HEK293 (cell line): ENCODE measurements around the gene TRIM8.

Source experiments
- ZBTB21 ChIP-seq: fragments of 450-650 bp; formaldehyde crosslinking; IDR thresholded peaks from 2 replicates; pipeline ENCODE4 v1.5.1; 2017; ENCODE audit warnings: missing biosample characterization, missing genetic modification characterization
- ZBTB49 ChIP-seq: fragments of 450-650 bp; formaldehyde crosslinking; IDR thresholded peaks from 2 replicates; pipeline ENCODE4 v1.5.1; 2016; ENCODE audit warnings: missing biosample characterization, missing genetic modification characterization, low read depth
- ZBTB7A ChIP-seq: fragments of 450-650 bp; formaldehyde crosslinking; IDR thresholded peaks from 2 replicates; pipeline ENCODE4 v1.5.1; 2016; ENCODE audit warnings: low read depth, missing biosample characterization, missing genetic modification characterization
- ZBTB8A ChIP-seq: fragments of 450-650 bp; formaldehyde crosslinking; IDR thresholded peaks from 2 replicates; pipeline ENCODE4 v1.5.1; 2016; ENCODE audit warnings: missing biosample characterization, missing genetic modification characterization
- ZNF18 ChIP-seq: fragments of 450-650 bp; formaldehyde crosslinking; IDR thresholded peaks from 2 replicates; pipeline ENCODE4 v1.5.1; 2016; ENCODE audit warnings: missing biosample characterization, missing genetic modification characterization
- ZNF324 ChIP-seq: fragments of 450-650 bp; formaldehyde crosslinking; IDR thresholded peaks from 2 replicates; pipeline ENCODE4 v1.5.1; 2016; ENCODE audit warnings: missing biosample characterization, missing genetic modification characterization
- ZNF514 ChIP-seq: fragments of 450-650 bp; formaldehyde crosslinking; IDR thresholded peaks from 2 replicates; pipeline ENCODE4 v1.5.1; 2016; ENCODE audit warnings: missing biosample characterization, missing genetic modification characterization
- TF ChIP-seq, protein P1 (sequence below): fragments of 450-650 bp; formaldehyde crosslinking; IDR thresholded peaks from 2 replicates; pipeline ENCODE4 v1.5.1; 2016; ENCODE audit warnings: missing biosample characterization, missing genetic modification characterization
- TF ChIP-seq, protein P2 (sequence below): fragments of 450-650 bp; formaldehyde crosslinking; IDR thresholded peaks from 2 replicates; pipeline ENCODE4 v1.5.1; 2016; ENCODE audit warnings: missing biosample characterization, missing genetic modification characterization
- TF ChIP-seq, protein P3 (sequence below): fragments of 450-650 bp; formaldehyde crosslinking; IDR thresholded peaks from 2 replicates; pipeline ENCODE4 v1.5.1; 2016; ENCODE audit warnings: missing biosample characterization, missing genetic modification characterization

DNA sequence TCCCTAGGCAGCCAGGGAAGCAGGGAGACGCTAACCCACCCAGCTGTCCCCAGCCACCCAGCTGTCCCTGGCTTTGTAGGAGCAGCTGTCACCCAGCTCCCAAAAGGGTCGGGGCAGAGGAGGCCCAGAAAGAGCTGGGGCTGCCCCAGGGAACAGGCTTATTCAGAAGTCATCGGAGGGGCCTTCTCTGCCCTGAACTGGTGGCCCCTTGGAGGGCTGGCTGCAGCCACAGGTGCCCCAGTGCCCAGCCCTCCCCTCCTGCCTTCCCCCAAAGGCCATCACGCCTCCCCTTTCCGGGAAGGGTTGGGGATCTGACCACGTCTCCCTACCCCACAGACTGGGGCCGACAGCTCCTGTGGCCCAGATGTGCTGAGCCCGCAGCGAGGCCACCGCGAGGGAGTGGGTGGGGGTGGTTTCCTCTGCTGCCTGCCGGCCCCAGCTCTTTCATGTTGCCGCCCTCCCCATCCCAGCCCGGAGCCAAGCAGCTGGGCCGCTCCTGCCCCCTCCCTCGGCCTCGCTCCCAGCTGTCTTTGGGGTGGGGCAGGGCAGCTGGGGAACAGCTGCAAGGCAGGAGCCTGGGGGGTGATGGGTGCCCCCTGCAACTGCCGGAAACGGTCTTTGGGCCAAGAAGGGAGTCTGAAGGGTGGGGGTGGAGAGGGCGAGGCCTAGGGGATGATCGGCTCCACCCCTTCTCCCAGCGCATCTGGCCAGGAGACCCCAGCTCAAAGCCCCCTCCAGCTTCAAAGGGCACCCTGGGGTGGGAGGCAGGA is 16.8 kb downstream of the TRIM8 start:
- TF ChIP-seq, protein P1, sequence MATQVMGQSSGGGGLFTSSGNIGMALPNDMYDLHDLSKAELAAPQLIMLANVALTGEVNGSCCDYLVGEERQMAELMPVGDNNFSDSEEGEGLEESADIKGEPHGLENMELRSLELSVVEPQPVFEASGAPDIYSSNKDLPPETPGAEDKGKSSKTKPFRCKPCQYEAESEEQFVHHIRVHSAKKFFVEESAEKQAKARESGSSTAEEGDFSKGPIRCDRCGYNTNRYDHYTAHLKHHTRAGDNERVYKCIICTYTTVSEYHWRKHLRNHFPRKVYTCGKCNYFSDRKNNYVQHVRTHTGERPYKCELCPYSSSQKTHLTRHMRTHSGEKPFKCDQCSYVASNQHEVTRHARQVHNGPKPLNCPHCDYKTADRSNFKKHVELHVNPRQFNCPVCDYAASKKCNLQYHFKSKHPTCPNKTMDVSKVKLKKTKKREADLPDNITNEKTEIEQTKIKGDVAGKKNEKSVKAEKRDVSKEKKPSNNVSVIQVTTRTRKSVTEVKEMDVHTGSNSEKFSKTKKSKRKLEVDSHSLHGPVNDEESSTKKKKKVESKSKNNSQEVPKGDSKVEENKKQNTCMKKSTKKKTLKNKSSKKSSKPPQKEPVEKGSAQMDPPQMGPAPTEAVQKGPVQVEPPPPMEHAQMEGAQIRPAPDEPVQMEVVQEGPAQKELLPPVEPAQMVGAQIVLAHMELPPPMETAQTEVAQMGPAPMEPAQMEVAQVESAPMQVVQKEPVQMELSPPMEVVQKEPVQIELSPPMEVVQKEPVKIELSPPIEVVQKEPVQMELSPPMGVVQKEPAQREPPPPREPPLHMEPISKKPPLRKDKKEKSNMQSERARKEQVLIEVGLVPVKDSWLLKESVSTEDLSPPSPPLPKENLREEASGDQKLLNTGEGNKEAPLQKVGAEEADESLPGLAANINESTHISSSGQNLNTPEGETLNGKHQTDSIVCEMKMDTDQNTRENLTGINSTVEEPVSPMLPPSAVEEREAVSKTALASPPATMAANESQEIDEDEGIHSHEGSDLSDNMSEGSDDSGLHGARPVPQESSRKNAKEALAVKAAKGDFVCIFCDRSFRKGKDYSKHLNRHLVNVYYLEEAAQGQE, result no peak
- TF ChIP-seq ZBTB49 (tag by site-specific recombination) (no peak), ZNF18 (tag by site-specific recombination) (no peak), ZBTB8A (tag by site-specific recombination) (peak; percentile 85), ZBTB21 (tag by site-specific recombination) (no peak), ZBTB7A (no peak), ZNF514 (tag by site-specific recombination) (no peak), ZNF324 (tag by site-specific recombination) (no peak)
- TF ChIP-seq, protein P2, sequence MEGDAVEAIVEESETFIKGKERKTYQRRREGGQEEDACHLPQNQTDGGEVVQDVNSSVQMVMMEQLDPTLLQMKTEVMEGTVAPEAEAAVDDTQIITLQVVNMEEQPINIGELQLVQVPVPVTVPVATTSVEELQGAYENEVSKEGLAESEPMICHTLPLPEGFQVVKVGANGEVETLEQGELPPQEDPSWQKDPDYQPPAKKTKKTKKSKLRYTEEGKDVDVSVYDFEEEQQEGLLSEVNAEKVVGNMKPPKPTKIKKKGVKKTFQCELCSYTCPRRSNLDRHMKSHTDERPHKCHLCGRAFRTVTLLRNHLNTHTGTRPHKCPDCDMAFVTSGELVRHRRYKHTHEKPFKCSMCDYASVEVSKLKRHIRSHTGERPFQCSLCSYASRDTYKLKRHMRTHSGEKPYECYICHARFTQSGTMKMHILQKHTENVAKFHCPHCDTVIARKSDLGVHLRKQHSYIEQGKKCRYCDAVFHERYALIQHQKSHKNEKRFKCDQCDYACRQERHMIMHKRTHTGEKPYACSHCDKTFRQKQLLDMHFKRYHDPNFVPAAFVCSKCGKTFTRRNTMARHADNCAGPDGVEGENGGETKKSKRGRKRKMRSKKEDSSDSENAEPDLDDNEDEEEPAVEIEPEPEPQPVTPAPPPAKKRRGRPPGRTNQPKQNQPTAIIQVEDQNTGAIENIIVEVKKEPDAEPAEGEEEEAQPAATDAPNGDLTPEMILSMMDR (tag by site-specific recombination), result no peak
- TF ChIP-seq, protein P3, sequence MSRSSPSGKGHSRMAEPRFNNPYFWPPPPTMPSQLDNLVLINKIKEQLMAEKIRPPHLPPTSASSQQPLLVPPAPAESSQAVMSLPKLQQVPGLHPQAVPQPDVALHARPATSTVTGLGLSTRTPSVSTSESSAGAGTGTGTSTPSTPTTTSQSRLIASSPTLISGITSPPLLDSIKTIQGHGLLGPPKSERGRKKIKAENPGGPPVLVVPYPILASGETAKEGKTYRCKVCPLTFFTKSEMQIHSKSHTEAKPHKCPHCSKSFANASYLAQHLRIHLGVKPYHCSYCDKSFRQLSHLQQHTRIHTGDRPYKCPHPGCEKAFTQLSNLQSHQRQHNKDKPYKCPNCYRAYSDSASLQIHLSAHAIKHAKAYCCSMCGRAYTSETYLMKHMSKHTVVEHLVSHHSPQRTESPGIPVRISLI (tag by site-specific recombination), result no peak
